Fibroblast of lung (primary cell): ENCODE results near the gene FOXD1. TPM values are rescaled to one million over a fixed set of nuclear protein-coding genes. Genes with fewer than 3 reads are reported as not detected.

Source experiments
- DNase-seq, 2 donors: peaks; one replicate each; pipeline versions ENCODE4 v3.0.0 to v3.0.0-alpha.2; 2010; ENCODE audit warnings: low read depth in 2 of 2
- H2AFZ ChIP-seq: 2 replicates; pipeline ENCODE4 v1.5.1; 2012; ENCODE audit warnings: low read length, control low read depth, inconsistent platforms
- H3K27ac ChIP-seq: 2 replicates; pipeline ENCODE4 v1.5.1; 2011; ENCODE audit warnings: low read length, control low read depth; ENCODE audit not compliant: insufficient read depth
- H3K27me3 ChIP-seq: 2 replicates; pipeline ENCODE4 v1.5.1; 2011; ENCODE audit warnings: mild to moderate bottlenecking, low read length; ENCODE audit not compliant: control insufficient read depth, insufficient read depth
- H3K36me3 ChIP-seq: 2 replicates; pipeline ENCODE4 v1.5.1; 2011; ENCODE audit warnings: low read length; ENCODE audit not compliant: control insufficient read depth, insufficient read depth
- H3K4me1 ChIP-seq: 2 replicates; pipeline ENCODE4 v1.5.1; 2011; ENCODE audit warnings: low read length; ENCODE audit not compliant: control insufficient read depth, insufficient read depth; ENCODE audit errors: extremely low read depth
- H3K4me2 ChIP-seq: 2 replicates; pipeline ENCODE4 v1.5.1; 2011; ENCODE audit warnings: low read length, control low read depth; ENCODE audit not compliant: insufficient read depth; ENCODE audit errors: extremely low read depth
- H3K4me3 ChIP-seq, 4 experiments: fragments of 200-600 bp in 1 of 4; sonication (generic) in 1 of 4; replicated peaks in 1 of 4; 2 replicates each; pipeline ENCODE4 v1.5.1; 2011 to 2016; ENCODE audit warnings: low read length in 4 of 4, low read depth in 3 of 4, mild to moderate bottlenecking in 3 of 4, control low read depth in 2 of 4, inconsistent platforms in 1 of 4, mixed read lengths in 1 of 4; ENCODE audit not compliant: insufficient read depth in 1 of 4; ENCODE audit errors: control extremely low read depth in 1 of 4
- H3K79me2 ChIP-seq: 2 replicates; pipeline ENCODE4 v1.5.1; 2012; ENCODE audit warnings: mild to moderate bottlenecking, low read length, inconsistent platforms; ENCODE audit not compliant: control insufficient read depth, insufficient read depth
- H3K9ac ChIP-seq: 2 replicates; pipeline ENCODE4 v1.5.1; 2011; ENCODE audit warnings: mild to moderate bottlenecking, low read length, control low read depth; ENCODE audit not compliant: insufficient read depth
- H3K9me3 ChIP-seq: 2 replicates; pipeline ENCODE4 v1.5.1; 2012; ENCODE audit warnings: low read depth, low read length; ENCODE audit not compliant: control insufficient read depth, insufficient read depth
- H4K20me1 ChIP-seq: 2 replicates; pipeline ENCODE4 v1.5.1; 2011; ENCODE audit warnings: low read length; ENCODE audit not compliant: control insufficient read depth, insufficient read depth; ENCODE audit errors: extremely low read depth
- EZH2 ChIP-seq: IDR thresholded peaks from 2 replicates; pipeline ENCODE4 v1.5.1; 2012; ENCODE audit warnings: low read length, control low read depth, mild to moderate bottlenecking; ENCODE audit errors: missing control alignments
- polyA plus RNA-seq, 2 donors: library from polyadenylated mRNA; depleted of rRNA in 1 of 2; stranded (reverse) in 1 of 2; unstranded in 1 of 2; fragments of >200 nt; gene quantifications; 2 replicates each; pipeline ENCODE4 v1.2.1, GENCODE V29; 2011 to 2012; ENCODE audit warnings: missing spikeins in 1 of 2
- total RNA-seq: library from RNA; depleted of rRNA; stranded (reverse); fragments of >200 nt; gene quantifications from 2 replicates; pipeline ENCODE4 v1.2.1, GENCODE V29; 2014
- TF ChIP-seq, protein P1 (sequence below), 2 donors: IDR thresholded peaks in 1 of 2; conservative IDR thresholded peaks in 1 of 2; 1 replicate in 1 of 2; 2 replicates in 1 of 2; pipeline ENCODE4 v1.5.1; 2011 to 2012; ENCODE audit warnings: low read length in 2 of 2, control low read depth in 1 of 2, inconsistent platforms in 1 of 2, low read depth in 1 of 2, mild to moderate bottlenecking in 1 of 2

FOXD1 gene
- total and polyA plus RNA-seq, 2 donors (not counting 1 experiment from before 2014, with no cell fraction given), result 1.5 to 8.7 TPM

DNA sequence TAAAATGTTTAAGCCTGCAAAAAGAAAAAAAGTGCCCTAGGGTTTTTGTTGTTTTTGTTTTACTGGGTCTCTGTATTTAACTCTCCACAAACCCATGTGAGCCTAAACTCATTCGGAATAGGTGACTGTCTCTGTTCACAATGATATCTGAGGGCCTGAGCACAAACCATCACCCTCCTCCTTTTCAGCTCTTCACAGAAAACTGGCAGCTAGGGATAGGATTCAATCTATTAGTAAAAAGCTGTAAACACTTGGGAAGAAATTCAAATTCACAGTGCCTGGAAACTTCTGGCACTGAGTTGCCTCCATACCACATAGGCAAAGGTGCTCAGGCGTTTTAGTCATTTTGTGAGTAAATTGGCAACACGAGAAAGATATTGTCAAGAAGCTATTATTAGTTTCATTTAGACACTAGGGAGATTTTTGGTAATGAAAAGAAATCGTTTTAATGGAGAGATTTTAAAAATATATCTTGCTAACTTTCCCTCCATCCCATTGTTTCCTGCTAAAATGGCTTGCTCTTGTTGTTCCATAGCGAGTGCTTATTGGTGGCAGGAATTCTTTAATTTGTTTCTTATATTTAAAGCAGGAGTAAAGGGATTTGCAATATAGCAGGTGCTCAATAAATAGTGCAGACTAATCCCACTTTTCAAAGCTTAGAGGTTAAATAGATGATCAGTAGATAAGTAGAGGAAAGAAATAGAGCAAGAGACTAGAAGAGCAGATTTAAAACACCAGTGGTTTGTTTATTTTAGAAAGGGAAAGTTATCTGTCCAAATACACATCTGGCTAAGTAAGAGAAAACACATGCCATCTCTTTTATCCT lies 9.7 kb downstream of the FOXD1 start:
- Histone ChIP-seq H3K27me3 (peaks cover 12% of the 10 kb centered on the region), H3K79me2 (no peaks in the 10 kb centered on the region), H3K27ac (no peak overlapping the region), H2AFZ (no peak overlapping the region), H3K36me3 (no peaks in the 10 kb centered on the region), H3K9ac (no peak overlapping the region), H3K4me2 (no peak overlapping the region), H3K4me1 (peaks cover 7% of the 10 kb centered on the region), H3K9me3 (no peaks in the 10 kb centered on the region), H3K4me3 (no peak overlapping the region), H4K20me1 (no peaks in the 10 kb centered on the region)
- TF ChIP-seq, protein P1, sequence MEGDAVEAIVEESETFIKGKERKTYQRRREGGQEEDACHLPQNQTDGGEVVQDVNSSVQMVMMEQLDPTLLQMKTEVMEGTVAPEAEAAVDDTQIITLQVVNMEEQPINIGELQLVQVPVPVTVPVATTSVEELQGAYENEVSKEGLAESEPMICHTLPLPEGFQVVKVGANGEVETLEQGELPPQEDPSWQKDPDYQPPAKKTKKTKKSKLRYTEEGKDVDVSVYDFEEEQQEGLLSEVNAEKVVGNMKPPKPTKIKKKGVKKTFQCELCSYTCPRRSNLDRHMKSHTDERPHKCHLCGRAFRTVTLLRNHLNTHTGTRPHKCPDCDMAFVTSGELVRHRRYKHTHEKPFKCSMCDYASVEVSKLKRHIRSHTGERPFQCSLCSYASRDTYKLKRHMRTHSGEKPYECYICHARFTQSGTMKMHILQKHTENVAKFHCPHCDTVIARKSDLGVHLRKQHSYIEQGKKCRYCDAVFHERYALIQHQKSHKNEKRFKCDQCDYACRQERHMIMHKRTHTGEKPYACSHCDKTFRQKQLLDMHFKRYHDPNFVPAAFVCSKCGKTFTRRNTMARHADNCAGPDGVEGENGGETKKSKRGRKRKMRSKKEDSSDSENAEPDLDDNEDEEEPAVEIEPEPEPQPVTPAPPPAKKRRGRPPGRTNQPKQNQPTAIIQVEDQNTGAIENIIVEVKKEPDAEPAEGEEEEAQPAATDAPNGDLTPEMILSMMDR (conservative IDR thresholded peaks at IDR 0.05 in 1 of 2, IDR thresholded peaks at IDR 0.05 in 1 of 2; ENCODE audit: low read depth in 1 of 2, low read length in 2 of 2), result no peak
- TF ChIP-seq EZH2, result no peak
- peak in 1 of 2 donors; percentile 28 for DNase-seq

DNA sequence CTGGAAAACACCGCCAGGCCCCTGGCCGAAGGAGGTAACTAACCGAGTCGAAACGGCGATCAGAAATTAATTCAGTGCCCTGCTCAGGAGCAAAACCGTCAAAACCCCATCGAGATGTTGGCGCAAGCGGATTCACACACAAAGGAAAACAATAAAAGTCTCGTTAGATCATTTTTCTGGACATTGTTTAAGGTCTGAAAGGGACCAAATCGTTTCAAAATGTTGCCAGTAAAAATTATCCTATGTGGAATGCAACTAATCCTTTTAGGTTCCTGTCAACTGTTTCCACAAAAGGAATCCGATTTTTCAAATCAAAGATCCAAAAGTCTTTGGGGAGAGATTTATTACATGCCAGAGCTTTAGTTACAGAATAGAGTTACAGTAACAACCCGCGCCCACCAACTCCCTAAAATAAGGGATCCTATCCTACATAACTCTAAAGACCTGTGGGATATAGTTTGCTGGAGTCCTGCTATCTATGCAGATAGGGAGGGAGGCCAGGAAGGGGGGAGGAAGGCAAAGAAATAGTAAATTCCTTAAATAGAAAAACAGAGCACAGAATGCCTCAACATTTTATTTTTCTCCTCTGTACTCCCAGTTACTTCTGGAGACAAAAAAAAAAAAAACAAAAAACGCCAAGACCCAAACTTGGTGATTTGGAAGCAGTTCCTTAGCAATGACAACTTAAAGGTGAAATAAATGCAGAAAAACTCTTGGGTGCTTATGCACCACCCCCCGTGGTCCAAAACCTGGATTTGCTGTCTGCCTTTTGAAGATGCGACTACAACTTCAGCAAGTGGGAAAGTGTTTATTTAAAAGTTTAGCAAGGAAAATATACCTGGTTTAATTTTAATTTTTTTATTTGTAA lies 10.6 kb downstream of the FOXD1 start:
- Histone ChIP-seq H2AFZ (peak overlapping the region; percentile 24), H3K79me2 (no peaks in the 10 kb centered on the region), H3K4me1 (peaks cover 7% of the 10 kb centered on the region), H3K4me2 (peak overlapping the region; percentile 49), H3K4me3 (peak overlapping the region in 3 of 4 experiments; percentile 7 to 39 (median 37)), H3K9ac (no peak overlapping the region), H3K27ac (peak overlapping the region; percentile 9), H3K9me3 (no peaks in the 10 kb centered on the region), H3K27me3 (peaks cover 12% of the 10 kb centered on the region), H4K20me1 (no peaks in the 10 kb centered on the region), H3K36me3 (no peaks in the 10 kb centered on the region)
- TF ChIP-seq, protein P1 (conservative IDR thresholded peaks at IDR 0.05 in 1 of 2, IDR thresholded peaks at IDR 0.05 in 1 of 2; ENCODE audit: low read depth in 1 of 2, low read length in 2 of 2), result no peak
- TF ChIP-seq EZH2, result no peak
- DNase-seq, result no peak
